ENCODE measurements around the gene TMEM9.
"Not testable (repeated sequence)": the region's sequence is repeated elsewhere in the genome, so short reads cannot be mapped to it uniquely, and the experiment has no call there.

TMEM9 gene

GRCh38 chr1:201173736-201174135 lies 19.5 kb upstream of the TMEM9 start:
- no peak for DNase-seq (ENCODE audit: low read depth in 2 of 2)

DNA sequence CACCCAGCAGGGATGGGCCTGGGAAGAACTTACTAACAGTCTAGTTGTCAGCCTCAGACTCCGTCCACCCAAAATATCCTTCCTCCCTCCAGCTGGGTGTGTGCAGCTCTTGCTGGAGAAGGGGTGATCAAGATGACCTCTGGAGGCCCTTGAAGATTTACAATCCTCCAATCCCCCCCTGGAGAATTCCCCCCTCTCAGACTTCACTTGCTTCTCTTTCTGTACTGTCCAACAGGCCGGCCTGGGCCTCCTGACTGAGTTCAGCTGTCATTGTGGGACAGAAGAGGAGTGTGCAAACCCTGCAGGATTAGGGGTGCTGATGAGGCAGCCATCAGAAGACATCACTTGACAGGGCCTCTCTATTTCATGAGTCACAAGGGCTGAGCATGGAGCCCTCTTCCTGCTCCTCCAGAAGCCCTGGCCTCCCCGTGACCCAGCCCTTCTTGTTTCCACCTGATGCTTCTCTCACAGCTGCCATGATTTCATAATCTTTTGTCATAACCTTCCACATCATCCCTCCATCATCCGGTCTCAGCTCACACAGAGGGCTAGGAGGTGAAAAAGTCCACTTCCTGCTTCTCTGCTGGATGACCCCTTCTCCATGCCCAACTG lies 18.8 kb upstream of the TMEM9 start:
- DNase-seq (ENCODE audit: low read depth in 2 of 2), result no peak

GRCh38 chr1:201172326-201172725 lies 18.1 kb upstream of the TMEM9 start:
- DNase-seq (ENCODE audit: low read depth in 2 of 2), result no peak

DNA sequence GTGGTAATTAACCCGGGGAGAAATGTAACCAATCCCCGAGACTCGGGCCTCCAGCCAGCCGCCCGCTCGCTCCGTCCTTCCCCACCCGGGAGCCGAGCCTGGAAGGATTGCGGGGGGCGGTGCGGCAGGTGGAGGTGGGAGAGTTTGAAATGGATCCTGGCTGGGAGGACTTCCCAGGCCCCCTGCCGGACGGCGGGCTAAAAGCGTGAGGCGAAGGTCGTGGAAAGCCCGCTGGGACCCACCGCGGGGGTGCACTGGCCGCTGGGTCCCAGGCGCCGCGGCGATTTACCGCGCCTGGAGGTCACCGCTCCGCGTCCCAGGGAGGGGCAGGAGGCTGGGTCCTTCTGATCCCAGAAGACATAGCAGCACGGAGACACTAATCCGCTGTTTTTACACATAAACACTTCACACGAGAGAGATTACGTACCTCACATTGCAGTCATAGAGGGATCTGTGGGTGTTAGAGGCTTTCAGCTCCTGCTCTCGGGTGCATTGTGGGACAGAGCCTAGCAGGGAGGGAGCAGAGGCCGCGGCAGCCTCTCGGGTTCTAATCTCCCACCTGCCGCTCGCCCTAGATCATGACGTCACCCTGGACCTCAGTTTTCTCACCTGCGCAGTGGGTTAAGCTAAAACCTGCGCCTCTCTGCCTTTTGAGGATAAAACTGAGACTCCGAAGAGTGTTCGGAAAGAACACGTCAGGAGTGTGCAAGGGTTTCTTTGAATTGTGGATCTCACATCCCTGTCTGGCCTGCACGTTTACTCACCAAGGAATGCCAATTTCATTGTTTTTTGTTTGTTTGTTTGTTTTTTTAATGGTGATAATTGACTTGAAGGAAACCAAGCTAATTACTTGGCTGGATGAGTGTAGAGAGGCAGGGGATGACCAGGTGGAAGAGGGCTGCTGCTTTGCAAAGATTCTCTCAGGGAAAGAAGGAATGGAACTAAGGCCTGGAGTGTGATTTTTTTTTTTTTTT lies 17.1 kb upstream of the TMEM9 start:
- DNase-seq (ENCODE audit: low read depth in 2 of 2), result no peak

GRCh38 chr1:201170533-201171062 lies 16.3 kb upstream of the TMEM9 start:
- peak; percentile 43 to 54 for DNase-seq (ENCODE audit: low read depth in 2 of 2)

DNA sequence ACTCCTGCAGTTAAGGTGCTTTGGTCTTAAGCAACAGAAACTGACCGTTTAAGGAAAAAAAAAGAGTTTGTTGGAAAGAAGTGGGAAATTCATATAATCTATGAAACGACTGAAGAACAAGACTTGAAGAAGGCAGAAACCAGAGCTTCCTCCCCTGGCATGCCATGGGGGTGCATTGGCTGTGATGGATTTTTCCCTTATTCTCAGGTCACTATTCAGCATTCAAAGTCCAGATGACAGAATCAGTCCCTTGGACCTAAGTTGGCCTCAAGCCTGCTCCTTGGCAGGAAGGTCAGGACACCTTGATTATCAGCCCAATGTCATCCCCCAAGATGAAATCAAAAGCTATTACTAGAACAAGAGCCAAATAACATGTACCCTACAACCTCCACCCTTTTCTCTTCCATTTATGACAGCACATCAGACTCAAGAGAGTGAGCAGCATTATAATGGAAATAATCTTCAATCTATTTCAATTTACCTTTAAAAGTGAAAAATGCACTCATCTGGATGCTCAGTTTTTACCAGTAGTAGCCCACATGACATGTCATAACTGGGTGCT lies 15.8 kb upstream of the TMEM9 start:
- DNase-seq (ENCODE audit: low read depth in 2 of 2), result no peak

GRCh38 chr1:201169203-201169602 lies 14.9 kb upstream of the TMEM9 start:
- DNase-seq (ENCODE audit: low read depth in 2 of 2), result no peak

DNA sequence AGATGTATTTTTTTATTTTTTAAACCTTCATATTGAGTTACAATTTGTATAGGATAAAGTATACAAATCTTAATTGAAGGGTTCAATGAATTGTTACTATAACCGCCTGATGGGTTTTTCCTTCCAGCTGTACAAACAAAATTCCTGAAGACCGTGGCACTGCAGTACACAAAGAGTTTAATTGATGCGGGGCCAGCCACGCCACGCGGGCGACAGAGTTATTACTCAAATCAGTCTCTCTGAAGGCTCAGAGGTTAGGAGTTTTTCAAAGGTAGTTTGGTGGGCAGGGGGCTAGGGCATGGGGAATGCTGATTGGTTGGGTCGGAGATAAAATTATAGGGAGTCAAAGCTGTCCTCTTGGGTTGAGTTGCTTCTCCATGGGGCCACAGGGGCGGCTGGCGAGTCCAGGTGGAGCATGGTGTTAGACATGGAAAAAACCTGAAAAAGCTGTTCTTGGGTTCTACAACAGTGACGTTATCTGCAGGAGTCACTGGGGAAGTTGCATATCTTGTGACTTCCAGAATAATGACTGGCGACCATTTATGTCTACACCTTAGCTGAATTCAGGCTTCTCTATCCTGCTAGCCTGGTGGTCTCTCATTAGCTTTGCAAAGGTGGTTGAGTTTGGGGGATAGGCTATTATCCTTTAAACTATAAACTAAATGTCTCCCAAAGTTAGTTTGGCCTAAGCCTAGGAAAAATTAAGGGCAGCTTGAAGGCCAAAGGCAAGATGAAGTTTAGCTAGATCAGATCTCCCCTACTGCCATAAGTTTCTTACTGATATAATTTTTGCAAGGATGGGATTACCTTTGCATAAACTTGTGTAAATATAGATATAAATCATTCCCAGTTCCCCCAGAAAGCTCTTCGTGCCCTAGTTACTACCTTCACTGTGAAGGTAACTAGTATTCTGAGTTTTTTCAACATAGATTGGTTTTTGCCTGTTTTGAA lies 13.0 kb upstream of the TMEM9 start:
- DNase-seq (ENCODE audit: low read depth in 2 of 2), result no peak

DNA sequence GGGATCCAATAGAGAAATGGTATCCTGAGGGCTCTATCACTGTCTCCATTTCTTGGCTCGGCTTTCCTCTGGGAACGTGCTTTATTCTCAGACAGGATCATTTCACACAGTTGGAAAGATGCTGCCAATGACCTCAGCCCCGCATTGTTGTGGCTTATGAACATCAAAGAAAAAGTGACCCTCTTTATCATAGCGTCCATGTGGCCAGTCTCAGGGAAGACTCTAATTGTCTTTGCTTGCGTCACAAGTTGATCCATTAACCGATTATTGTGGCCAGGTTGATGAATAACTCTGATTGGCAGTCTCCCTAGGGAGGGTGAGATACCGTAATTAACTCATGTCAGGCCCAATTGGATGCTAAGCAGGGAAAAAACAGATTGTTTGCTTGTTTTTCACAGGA lies 10.4 kb upstream of the TMEM9 start:
- DNase-seq (ENCODE audit: low read depth in 2 of 2), result no peak

DNA sequence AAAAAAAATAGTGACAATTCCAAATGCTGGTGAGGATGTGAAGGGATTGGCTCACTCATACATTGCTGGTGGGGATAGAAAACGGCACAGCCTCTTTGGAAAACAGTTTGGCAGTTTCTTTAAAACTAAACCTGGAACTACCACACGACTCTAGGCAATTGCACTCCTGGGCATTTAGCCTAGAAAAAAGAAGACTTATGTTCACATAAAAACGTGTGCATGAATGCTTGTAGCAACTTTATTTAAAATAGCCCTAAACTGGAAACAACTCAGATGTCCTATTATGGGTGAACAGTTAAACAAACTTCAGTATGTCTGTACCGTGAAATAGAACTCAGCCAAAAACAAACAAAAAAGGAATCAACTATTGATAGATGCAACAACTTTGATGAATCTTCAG lies 9.4 kb upstream of the TMEM9 start:
- no peak for DNase-seq (ENCODE audit: low read depth in 2 of 2)

DNA sequence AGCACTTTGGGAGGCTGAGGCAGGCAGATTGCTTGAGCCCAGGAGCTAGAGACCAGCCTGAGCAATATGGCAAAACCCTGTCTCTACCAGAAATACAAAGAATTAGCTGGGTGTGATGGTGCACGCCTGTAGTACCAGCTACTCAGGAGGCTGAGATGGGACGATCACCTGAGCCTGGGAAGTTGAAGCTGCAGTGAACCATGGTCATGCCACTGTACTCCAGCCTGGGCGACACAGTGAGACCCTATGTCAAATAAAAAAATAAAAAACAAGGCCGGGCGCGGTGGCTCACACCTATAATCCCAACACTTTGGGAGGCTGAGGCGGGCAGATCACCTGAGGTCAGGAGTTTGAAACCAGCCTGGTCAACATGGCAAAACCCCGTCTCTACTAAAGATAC lies 8.8 kb upstream of the TMEM9 start:
- not testable (repeated sequence) for DNase-seq (ENCODE audit: low read depth in 2 of 2)

- DNase-seq (ENCODE audit: low read depth in 2 of 2), result no peak
Measured at GRCh38 chr1:201157949-201158348, 3.7 kb upstream of the TMEM9 start.

- DNase-seq (ENCODE audit: low read depth in 2 of 2), result no peak
Measured at GRCh38 chr1:201156819-201157218, 2.5 kb upstream of the TMEM9 start.

DNA sequence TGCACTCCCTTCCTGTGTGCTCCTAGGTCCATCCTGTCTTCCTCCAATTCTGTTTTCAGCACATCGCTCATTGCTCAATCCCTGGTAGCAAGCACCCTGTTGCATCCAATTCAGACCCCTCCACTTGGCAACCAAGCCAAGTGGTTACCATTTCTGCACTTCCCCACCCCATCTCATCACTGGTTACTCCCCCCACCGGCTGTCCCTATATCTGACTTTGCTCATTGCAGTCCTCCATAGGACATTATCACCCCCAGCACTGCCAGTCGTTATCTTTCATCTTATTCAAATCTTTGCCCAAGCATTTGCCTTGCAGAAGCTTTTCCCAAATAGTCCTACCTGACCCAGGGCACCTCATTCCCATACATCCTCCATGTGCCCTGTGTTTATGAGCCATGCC lies 2.1 kb upstream of the TMEM9 start:
- no peak for DNase-seq (ENCODE audit: low read depth in 2 of 2)

DNA sequence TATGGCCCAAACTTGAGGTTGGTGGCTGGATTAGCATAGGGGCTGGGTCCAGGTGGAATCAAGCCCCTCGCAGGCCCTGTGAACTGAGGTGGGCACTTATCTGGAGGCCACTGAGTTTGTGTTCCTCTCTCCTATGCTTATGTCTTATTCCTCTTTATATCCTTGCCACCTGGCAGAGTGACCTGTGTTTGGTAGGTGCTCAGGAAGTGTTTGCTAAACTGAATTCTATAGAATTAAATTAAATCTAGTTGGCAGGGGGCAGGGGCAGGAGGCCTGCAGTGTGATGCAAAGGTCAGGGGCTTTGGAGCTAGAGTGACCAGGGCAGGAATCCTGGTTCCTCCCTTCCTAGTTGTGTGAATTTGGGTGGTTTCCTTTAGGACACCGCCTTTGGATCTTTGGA lies 1.1 kb upstream of the TMEM9 start:
- DNase-seq (ENCODE audit: low read depth in 2 of 2), result no peak

GRCh38 chr1:201153474-201154388 lies 543 bp downstream of the TMEM9 start:
- DNase-seq (ENCODE audit: low read depth in 2 of 2), result peak in 1 of 2 experiments; percentile 16

DNA sequence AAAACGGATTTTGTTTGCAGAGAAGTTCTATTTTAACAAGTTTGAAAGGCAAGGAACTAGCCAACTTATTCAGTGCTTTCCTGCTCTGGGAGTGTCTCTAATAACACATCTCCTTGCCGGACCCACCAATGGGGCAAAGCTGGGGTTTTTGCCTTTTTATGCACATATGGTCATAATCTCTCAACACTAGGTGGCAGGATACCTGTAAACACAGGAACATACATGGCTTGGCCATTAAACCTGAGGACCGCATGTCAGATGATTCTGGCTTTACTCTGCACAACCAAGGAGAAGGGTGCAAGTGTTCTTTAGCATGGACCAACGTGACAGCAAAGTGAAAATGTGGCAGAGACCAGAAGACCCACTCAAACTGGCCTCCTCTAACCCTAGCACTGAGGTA lies 4.9 kb downstream of the TMEM9 start:
- no peak for DNase-seq (ENCODE audit: low read depth in 2 of 2)

DNA sequence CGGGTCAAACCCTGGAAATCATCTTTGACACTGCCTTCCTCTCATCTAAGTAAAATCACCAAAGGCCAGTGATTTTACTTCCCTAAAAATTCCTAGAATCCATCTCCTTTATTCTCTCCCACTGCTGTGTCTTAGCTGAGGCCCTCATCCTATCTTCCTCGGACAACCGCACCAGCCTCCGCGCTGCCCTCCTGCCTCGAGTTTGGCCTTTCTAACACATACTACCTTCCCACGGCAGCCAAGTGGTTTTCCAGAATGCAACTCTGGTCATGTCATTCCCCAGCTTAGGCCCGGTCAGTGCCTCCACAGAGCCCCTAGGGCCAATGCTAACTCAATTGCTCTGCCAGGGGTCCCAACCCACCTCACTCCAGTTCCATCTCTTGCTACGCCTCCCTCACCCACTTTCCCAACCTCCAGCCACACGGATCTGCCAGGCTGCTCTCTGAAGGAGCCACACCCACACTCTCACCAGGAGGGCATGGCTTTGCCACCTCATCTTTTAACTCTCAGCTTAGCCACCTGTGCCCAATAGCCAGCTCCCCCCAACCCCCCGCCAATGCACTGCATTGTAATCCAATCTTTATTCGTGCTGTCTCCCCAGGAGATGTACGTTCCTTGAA lies 6.8 kb downstream of the TMEM9 start:
- no peak for DNase-seq (ENCODE audit: low read depth in 2 of 2)

DNA sequence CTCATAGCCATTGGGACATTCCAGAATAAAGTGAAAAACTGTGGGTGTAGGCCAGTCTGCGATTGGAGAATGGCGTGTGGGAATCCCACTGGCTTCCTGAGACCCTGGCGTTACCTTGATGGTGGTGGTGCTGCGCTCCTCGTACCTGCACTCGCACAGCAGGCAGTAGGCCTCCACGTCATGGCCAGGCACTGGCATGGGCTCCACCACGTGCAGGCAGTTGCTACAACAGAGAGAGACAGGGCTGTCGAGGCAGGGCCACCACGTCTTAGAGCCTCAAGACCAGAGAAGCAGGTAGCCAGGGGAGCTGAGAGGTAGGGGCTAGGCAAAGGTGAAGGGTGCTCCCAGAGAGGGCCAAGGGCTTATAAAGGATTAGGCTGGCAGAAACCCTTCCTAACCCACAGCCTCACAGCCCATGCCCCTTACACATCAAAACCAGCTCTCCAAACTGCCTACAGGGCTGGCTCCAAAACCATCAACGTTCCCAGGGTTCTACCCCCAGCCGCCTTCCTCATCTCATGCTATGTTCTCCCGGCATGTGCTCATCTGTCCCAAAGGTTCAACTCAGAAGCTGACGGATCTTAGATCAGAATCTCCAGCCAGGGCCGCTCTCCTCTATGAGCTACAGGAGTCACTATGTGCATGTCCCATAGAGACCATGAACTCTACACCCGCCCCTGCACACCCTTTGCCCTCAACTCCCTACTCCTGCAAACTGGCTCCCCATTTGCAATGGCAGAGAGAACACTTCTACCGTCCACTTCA lies 7.5 kb downstream of the TMEM9 start:
- DNase-seq (ENCODE audit: low read depth in 2 of 2), result no peak

Measured in fibroblast of skin of left biceps (primary cell).